RWPE1 (cell line): ENCODE results near the gene PPP1CA.
A peak's percentile ranks its signal among the peaks of the same experiment; 100 is the strongest.

Experiments used
- CTCF ChIA-PET: fragments of 350-600 bp; sonication (Branson Sonifier 250); formaldehyde crosslinking; extraction: SDS; loops from one replicate; lab custom pipeline; 2021; lab: Yijun Ruan, JAX
- POLR2A ChIA-PET: fragments of 400-600 bp; formaldehyde crosslinking; extraction: SDS; loops from one replicate; lab custom pipeline; 2020; ENCODE audit warnings: antibody characterized with exemption; ENCODE audit not compliant: low non-redundant PET; lab: Yijun Ruan, JAX
- DNase-seq: peaks from one replicate; pipeline ENCODE4 v3.0.0; 2012; ENCODE audit warnings: low spot score
- H3K27ac ChIP-seq: fragments of 450-650 bp; 2 replicates; pipeline ENCODE4 v1.5.1; 2017
- TF ChIP-seq, protein P1 (sequence below): fragments of 450-650 bp; conservative IDR thresholded peaks from 2 replicates; pipeline ENCODE4 v1.5.1; 2017; ENCODE audit warnings: low read depth, mild to moderate bottlenecking

The PPP1CA gene

GRCh38 chr11:67438158-67438902, 36.7 kb upstream of the PPP1CA start:
- TF ChIP-seq, protein P1, sequence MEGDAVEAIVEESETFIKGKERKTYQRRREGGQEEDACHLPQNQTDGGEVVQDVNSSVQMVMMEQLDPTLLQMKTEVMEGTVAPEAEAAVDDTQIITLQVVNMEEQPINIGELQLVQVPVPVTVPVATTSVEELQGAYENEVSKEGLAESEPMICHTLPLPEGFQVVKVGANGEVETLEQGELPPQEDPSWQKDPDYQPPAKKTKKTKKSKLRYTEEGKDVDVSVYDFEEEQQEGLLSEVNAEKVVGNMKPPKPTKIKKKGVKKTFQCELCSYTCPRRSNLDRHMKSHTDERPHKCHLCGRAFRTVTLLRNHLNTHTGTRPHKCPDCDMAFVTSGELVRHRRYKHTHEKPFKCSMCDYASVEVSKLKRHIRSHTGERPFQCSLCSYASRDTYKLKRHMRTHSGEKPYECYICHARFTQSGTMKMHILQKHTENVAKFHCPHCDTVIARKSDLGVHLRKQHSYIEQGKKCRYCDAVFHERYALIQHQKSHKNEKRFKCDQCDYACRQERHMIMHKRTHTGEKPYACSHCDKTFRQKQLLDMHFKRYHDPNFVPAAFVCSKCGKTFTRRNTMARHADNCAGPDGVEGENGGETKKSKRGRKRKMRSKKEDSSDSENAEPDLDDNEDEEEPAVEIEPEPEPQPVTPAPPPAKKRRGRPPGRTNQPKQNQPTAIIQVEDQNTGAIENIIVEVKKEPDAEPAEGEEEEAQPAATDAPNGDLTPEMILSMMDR = no peak
- no peak for DNase-seq
- H3K27ac ChIP-seq = peak overlapping the region; percentile 87
- ChIA-PET CTCF (interaction anchor here (0.7 to 1.2 kb wide), 3 partner anchors 15 to 67 kb away, joined by 3 to 4 read pairs (median 3); partner anchors contain the start of gene PITPNM1), POLR2A (no interaction called here)

DNA sequence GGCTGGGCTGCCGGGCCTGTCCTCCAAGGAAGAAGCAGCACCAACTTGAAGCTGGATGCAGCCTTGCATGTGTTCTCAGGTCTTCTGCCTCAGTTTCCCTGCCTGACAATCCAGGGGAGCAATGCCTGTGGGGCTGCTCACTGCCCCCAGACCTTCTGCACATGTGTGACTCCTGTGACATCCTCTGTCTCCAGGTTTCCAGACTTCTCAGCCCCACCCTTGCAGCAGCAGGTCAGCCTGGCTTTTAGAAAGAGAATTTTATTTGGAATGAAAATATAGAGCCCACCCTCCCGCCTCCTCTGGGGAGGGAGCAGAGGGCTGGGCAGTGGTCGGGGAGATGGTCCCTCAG, 36.1 kb upstream of the PPP1CA start:
- ChIA-PET CTCF (interaction anchor here (0.7 to 1.2 kb wide), 2 partner anchors 19 to 68 kb away, joined by 3 to 4 read pairs; partner anchors contain the start of gene PITPNM1), POLR2A (no interaction called here)
- no peak for DNase-seq
- H3K27ac ChIP-seq = peak overlapping the region; percentile 87
- TF ChIP-seq, protein P1 = no peak

GRCh38 chr11:67437082-67437808, 35.6 kb upstream of the PPP1CA start, which contains the start of gene PTPRCAP:
PTPRCAP (minus strand) TSS chr11:67437682; CDS start chr11:67437619, 63 bp downstream.
- TF ChIP-seq, protein P1 = no peak
- CTCF ChIA-PET = interaction anchor here (0.6 to 1.2 kb wide), 3 partner anchors 68 to 524 kb away, joined by 3 read pairs; partner anchors contain the start of gene PITPNM1
- POLR2A ChIA-PET = interaction anchor here (0.7 kb wide), 1 partner anchor 36 kb away, joined by 3 read pairs; no protein-coding TSS in a partner anchor
- peak within 1 kb of the TSS; percentile 87 for H3K27ac ChIP-seq
- no peak for DNase-seq

GRCh38 chr11:67436459-67437081, 34.9 kb upstream of the PPP1CA start:
- ChIA-PET CTCF (interaction anchor here (0.6 kb wide), 1 partner anchor 523 kb away, joined by 3 read pairs; no protein-coding TSS in a partner anchor), POLR2A (interaction anchor here (0.7 kb wide), 1 partner anchor 36 kb away, joined by 3 read pairs; no protein-coding TSS in a partner anchor)
- TF ChIP-seq, protein P1 = no peak
- peak overlapping the region; percentile 87 for H3K27ac ChIP-seq
- no peak for DNase-seq

DNA sequence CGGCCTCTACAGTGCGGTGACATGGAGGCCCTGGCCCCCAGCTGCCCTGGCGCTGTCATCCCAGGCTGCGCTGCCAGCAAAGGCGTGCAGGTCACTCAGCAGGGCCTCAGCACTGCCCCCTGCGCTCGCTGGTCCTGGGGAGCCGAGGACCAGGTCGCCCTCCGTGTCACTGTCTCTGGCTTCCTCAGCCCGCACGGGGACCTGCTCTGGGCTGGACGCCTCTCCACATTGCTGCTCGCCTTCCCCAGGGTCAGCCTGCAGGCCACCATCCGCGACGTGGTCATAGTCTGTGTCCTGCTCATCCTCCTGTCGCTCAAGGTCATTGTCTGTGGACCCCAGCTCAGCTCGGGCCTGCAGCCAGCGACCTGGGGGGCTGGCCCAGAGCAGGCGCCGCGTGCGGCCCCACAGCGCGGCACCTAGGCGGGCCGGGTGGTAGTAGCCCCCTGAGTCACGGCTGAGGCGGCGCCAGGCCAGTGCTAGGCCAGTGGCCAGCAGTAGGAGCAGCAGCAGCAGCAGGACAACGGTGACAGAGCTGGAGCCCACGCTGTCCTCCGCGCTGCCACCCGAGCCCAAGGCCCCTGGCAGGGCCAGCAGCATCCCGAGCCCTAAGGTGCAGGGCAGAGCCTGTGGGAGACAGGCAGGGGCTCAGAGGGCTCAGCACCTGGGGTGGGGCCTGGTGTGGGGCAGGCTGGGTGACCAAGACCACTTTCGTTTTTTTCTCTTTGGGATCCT, 34.2 kb upstream of the PPP1CA start:
- CTCF ChIA-PET = no interaction called here
- POLR2A ChIA-PET = no interaction called here
- no peak for DNase-seq
- H3K27ac ChIP-seq = peak overlapping the region; percentile 87
- TF ChIP-seq, protein P1 = no peak
